Stimulated activated CD4-positive, alpha-beta T cell treated with anti-CD3 and anti-CD28 coated beads, Interleukin-4, amount 100 ng/mL, for 1 hour (primary cell): ENCODE results near the gene CD247.

Experiments used
- DNase-seq: peaks from one replicate; pipeline ENCODE4 v3.0.0-alpha.2; 2020

The CD247 gene

GRCh38 chr1:167431909-167432650 lies 86.2 kb downstream of the CD247 start:
- DNase-seq = no peak

DNA sequence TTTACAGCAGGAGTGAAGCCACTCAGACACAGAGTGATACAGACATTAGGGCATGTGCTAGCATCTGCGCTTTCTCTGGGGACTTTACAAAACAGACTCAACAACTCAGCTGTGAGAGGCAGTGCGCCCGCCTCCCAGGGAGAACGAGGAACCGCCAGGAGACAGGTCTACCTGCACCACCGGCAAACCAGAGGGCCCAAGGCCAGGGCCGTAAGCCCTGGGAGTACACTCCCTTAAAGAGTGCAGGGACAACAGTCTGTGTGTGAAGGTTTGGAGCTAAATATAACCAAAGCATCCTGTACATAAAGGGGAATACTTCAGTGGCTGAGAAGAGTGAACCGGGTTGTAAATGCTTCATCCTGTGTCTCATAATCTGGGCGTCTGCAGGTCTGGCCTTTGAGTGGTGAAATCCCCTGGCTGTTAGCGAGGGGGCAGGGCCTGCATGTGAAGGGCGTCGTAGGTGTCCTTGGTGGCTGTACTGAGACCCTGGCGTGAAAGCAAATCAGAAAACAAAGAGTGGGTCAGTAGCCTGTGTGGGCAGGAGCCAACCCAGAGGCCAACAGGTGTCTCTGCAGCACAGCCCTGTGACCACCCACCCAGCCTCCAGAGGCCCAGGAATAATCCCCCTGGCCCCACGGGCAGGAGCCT lies 86.9 kb downstream of the CD247 start:
- DNase-seq = no peak

DNA sequence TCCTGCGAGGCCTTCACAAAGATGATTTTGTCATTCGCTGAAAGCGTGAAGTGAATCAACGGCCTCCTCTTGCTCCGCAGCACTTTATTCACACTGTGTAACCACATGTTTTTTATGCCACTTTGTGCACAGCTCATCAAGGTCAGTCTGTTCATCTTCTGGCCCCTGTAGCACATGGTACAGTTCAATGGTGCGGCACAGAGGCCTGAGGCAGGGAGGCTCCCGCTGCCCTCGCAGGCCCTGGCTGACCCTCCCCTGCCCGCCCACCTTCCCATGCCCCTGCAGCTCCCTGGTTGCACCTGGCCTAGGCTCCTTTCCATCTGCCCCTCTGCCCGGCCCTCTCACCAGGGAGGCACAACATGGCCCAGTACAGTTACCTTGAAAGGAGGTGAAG lies 87.5 kb downstream of the CD247 start:
- DNase-seq = no peak

DNA sequence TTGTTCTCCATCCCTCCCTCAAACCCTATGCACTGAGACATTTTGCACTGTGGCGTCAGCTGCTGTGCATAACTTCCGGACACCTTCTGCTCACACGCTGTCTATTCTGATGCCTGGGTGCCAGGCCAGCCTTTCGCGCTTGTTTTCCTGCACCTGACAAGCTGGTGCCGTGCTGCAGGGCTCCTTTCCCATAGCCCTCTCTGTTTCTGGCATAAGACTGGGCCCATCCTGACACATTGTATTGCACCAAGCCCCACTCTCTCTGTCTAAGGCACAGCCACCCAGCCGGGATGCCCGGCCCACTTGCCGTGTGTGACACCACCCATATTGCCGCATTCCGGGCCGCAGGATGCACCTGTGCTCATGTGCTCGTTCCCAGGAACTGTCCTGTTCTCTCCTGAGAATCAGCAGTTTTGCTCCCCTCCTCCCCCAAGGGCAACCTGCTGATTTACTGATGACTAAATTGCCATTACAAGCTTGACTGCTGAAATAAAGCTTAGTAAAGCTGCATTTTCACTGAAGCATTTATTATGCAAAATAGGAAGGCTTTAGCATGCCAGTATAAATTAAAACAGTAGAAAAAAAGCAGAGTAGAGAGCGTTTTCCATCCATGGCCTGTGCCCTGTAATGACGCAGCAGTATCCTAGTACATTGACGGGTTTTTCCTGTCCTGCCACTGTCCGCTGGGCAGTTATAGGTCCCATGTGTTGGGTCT lies 88.0 kb downstream of the CD247 start:
- no peak for DNase-seq

DNA sequence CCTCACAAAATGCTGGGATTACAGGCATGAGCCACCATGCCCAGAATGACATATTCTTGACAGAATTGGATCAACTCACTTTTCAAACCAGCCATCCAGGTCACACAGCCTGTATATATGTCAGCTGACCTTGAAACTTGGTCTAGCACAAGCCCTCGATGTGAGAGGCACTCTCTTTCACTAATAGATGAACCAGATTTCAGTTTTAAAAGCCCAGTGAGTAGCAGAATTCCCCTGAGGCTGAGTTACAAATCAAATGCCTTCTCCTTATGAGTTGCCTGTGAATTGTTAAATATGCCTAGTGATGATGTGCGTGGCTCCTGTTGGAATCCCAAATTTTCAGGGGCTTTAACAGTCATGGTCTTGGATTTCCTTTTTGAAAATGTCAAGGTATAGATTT lies 88.7 kb downstream of the CD247 start:
- no peak for DNase-seq

DNA sequence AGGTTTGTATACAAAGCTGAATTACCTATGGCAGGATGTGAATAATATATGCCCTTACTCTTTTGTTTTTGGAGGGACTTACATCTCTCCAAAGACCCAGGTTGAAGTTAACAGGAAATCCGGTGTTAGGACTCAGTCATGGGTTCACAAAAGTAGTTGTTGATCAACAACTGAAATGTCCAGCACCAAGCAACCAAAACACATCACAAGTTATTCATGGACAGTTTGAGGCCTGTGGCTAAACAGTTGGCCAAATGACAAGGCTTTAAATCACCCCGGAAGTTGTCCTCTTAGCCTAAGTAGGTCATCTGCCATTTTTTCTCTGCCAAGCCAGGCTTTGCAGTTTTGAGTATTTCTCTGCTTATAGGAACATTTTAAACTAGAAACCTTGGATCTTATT lies 89.9 kb downstream of the CD247 start:
- DNase-seq = no peak

DNA sequence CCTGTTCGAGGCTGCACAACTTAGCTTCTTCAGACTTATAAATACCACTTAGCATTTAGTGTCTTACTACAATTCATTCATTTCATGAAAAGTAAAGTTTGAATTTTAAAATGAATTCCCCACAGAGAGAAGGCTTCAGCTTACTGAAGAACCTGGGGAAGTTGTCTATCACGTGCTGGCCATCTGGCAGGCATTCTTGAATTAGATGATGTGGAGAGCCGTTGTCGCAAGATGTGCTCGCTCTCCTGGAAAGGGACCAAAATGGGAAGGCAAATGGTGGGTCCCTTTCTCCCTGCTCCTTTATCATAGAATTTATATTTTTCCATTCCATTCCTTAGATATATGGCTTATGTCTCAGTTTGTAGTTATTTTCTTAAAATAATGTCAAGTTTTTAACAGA lies 90.5 kb downstream of the CD247 start:
- no peak for DNase-seq

- DNase-seq = no peak
Measured at GRCh38 chr1:167426716-167427115, 91.6 kb downstream of the CD247 start.

GRCh38 chr1:167425482-167425881 lies 92.8 kb downstream of the CD247 start:
- DNase-seq = no peak

DNA sequence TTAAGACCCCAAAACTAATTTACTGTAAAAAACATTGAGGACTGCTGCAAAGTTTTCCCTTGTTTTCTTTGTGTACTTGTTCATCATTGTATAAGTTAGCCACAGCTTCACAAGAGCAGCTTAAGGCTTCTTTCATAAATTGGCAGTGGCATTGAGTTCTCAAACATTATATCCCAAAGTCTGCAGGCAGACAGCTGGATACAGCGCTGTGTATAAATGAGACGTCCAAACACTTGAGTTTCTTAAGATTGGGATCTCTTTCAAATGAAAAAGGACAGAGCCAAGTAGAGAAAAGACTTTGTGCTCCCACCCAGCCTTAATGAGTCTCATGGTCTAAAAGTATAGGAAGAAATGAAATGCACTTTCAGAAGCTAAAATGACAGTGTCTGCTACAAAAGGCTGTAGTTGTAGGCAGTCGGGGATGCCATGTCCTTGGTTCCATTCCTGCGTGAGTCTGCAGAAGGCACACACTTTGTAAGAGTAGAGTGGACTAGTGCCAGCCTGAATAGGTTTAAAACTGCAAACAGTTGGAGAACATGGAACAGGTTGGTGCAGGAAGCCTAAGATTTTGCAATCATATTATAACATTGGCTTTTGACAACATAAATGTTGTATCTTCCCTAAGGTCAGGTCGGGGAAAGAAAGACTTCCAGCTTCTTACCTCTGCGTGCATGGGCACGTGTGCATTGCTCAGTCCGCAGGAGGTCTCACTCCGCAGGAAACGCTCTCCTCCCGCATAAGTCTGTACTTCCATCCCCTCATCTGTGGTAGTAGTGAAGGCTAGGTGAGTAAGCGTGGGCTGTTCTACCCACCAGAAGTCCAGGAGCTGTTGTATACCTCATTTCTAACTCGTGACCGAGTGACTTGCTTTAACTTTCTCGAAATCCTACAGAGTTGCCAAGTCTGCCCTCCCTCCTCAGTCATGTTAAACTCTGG lies 94.4 kb downstream of the CD247 start:
- DNase-seq = no peak

DNA sequence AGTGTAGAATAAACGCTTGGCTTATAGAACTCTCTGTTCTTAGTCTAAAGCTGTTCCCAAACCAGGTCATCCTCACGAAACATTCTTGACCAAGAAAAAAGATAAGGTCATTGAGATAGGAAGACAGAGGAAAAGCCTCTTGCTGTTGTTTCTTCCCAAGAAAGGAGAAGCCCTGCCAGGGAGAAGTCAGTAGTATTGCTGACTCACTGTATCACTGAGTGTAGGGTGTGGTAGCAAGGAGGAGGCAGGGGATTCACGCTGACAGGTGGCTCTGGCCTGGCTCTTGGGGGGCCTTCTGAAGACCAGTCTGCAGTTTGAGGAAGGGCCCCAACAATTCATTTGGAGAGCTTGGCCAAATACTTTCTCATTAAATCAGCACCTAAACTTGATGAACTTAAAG lies 97.8 kb downstream of the CD247 start:
- DNase-seq = no peak

DNA sequence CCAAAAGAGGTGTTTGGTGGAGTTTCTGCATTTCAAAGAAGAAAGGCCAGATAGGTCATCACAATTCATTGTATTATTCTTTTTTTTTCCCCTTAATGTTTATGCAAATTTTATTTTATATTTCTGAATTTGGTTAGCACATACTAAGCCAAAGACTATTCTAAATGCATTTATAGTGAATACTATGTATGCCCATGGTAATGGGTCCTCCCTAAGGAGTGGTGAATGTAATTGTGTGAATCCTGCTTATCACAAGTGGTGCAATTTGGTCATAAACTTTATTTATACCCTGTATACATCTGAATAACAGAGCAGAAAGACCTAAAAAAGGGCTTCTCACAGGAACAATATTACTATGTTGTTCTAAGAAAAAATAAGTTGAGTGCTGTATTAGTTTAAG lies 99.1 kb downstream of the CD247 start:
- no peak for DNase-seq

DNA sequence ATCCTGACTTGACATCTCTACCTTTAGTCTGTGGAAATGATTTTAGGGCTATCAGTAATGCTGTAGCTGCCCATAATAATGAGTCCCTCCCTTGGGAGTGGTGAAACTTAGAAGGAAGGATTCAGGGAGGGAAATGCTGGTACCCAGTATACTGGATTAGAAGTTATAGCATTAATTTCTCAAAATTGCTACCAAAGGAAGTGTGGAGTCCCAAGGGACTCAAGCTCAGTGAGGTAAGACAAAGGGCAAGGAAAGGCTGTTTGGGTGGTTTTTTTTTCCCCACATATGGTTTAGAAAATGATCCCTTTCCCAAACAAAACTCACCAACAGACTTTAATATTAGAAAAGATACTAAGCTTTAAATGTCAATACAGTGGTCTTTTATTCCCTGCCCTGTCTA lies 99.9 kb downstream of the CD247 start:
- no peak for DNase-seq

- no peak for DNase-seq
Measured at GRCh38 chr1:167416506-167416905, 101.8 kb downstream of the CD247 start.

DNA sequence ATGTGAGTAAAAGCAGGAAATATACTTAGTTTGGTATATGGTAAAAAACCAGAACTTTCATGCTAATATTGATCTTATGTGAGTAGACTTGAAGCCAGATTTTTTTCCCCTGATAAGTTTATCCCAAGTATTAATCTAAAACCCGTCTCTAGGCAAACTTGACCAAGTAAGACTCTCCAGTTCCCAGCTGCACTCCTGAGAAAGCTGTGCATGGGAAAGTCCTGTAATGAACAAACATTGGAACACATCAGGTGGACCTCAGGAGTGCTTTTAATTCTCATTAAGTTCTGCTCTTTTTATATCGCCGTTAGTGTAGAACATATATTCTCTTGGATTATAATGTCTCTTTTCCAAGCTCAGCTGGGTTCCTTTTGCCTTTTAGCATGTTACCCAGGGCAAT lies 105.0 kb downstream of the CD247 start:
- DNase-seq = no peak

GRCh38 chr1:167412920-167413319 lies 105.4 kb downstream of the CD247 start:
- no peak for DNase-seq

GRCh38 chr1:167412072-167412471 lies 106.3 kb downstream of the CD247 start:
- no peak for DNase-seq

- DNase-seq = no peak
Measured at GRCh38 chr1:167409183-167409582, 109.1 kb downstream of the CD247 start.

GRCh38 chr1:167408355-167408754 lies 110.0 kb downstream of the CD247 start:
- no peak for DNase-seq

- no peak for DNase-seq
Measured at GRCh38 chr1:167404908-167405307, 113.4 kb downstream of the CD247 start.

GRCh38 chr1:167404161-167404888 lies 114.0 kb downstream of the CD247 start:
- DNase-seq = no peak

DNA sequence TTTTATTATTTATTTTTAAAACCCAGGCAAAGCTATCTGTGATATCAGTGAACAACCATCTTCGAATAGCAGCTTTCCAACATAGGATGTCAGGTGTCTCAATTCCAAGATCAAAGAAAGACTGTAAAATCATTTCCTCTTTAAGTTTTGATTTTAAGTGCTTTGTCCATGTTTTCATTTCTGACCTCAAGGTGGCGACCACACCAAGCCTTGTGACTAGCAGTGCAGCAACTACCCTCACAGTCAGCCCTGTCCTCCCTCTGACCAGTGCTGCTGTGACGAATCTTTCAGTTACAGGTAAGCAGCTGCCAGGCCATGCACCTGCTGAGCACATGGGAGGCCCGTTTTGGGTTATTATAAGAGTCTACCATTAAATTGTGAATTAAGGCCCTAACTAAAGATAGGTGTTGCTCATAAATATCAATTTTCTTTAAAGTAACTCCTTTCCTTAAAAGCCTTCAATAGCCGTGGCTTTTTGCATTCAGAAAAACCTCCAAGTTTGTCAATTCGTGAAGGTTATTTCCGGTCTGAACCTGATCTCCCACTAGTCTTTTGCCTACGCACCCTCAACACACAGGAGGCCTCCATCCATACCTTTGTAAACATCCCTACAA lies 117.0 kb downstream of the CD247 start:
- peak; percentile 36 for DNase-seq
